Neural cell (in vitro differentiated cells): ENCODE results near the gene RAD51B.

Experiments used
- EP300 ChIP-seq: fragments of 450-650 bp; conservative IDR thresholded peaks from 2 replicates; pipeline ENCODE4 v1.6.1; 2014; ENCODE audit warnings: antibody characterized with exemption, mild to moderate bottlenecking, moderate library complexity; ENCODE audit not compliant: poor library complexity, severe bottlenecking
- TF ChIP-seq, protein P1 (sequence below): fragments of 450-650 bp; IDR thresholded peaks from 2 replicates; pipeline ENCODE4 v1.5.1; 2014; ENCODE audit warnings: antibody characterized with exemption, mild to moderate bottlenecking, moderate library complexity; ENCODE audit not compliant: poor library complexity, severe bottlenecking
- TF ChIP-seq, protein P2 (sequence below): IDR thresholded peaks from 2 replicates; pipeline ENCODE4 v1.6.1; 2012; ENCODE audit warnings: borderline replicate concordance

DNA sequence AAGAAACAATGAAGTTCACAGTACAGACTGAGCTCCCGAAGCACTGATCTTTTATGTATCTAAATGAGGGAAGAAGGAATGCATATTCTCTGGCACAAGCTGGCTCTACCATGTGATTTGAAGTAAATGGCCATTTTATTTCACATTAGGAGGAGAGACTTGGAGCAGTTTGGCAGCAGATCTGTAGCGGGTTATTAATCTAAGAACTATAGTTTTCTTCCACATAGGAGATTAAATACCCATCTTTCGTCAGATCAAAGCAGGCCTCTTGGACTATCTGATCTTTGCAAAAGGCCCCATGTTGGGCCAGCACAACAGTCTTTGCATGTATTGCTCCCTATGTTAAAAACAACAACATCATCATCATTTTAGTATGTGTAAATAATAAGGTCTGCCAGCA is 495.5 kb downstream of the RAD51B start:
- TF ChIP-seq EP300, result no peak
- TF ChIP-seq, protein P1, sequence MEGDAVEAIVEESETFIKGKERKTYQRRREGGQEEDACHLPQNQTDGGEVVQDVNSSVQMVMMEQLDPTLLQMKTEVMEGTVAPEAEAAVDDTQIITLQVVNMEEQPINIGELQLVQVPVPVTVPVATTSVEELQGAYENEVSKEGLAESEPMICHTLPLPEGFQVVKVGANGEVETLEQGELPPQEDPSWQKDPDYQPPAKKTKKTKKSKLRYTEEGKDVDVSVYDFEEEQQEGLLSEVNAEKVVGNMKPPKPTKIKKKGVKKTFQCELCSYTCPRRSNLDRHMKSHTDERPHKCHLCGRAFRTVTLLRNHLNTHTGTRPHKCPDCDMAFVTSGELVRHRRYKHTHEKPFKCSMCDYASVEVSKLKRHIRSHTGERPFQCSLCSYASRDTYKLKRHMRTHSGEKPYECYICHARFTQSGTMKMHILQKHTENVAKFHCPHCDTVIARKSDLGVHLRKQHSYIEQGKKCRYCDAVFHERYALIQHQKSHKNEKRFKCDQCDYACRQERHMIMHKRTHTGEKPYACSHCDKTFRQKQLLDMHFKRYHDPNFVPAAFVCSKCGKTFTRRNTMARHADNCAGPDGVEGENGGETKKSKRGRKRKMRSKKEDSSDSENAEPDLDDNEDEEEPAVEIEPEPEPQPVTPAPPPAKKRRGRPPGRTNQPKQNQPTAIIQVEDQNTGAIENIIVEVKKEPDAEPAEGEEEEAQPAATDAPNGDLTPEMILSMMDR, result no peak
- TF ChIP-seq, protein P2, sequence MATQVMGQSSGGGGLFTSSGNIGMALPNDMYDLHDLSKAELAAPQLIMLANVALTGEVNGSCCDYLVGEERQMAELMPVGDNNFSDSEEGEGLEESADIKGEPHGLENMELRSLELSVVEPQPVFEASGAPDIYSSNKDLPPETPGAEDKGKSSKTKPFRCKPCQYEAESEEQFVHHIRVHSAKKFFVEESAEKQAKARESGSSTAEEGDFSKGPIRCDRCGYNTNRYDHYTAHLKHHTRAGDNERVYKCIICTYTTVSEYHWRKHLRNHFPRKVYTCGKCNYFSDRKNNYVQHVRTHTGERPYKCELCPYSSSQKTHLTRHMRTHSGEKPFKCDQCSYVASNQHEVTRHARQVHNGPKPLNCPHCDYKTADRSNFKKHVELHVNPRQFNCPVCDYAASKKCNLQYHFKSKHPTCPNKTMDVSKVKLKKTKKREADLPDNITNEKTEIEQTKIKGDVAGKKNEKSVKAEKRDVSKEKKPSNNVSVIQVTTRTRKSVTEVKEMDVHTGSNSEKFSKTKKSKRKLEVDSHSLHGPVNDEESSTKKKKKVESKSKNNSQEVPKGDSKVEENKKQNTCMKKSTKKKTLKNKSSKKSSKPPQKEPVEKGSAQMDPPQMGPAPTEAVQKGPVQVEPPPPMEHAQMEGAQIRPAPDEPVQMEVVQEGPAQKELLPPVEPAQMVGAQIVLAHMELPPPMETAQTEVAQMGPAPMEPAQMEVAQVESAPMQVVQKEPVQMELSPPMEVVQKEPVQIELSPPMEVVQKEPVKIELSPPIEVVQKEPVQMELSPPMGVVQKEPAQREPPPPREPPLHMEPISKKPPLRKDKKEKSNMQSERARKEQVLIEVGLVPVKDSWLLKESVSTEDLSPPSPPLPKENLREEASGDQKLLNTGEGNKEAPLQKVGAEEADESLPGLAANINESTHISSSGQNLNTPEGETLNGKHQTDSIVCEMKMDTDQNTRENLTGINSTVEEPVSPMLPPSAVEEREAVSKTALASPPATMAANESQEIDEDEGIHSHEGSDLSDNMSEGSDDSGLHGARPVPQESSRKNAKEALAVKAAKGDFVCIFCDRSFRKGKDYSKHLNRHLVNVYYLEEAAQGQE, result no peak
